Smooth muscle cell (in vitro differentiated cells): ENCODE measurements around the gene ANGPTL8. TPM values are rescaled to one million over a fixed set of nuclear protein-coding genes. Genes with fewer than 3 reads are reported as not detected.

Experiments used
- DNase-seq: peaks from one replicate; lab custom pipeline; 2025; ENCODE audit not compliant: unreplicated experiment; lab: John Stamatoyannopoulos, UW
- H2AFZ ChIP-seq: fragments of 200-600 bp; sonication (generic); 2 replicates; pipeline ENCODE4 v1.6.0; 2016; ENCODE audit warnings: antibody characterized with exemption, low read depth, mild to moderate bottlenecking
- H3F3A ChIP-seq: fragments of 200-600 bp; sonication (generic); 2 replicates; pipeline ENCODE4 v1.6.0; 2017; ENCODE audit warnings: antibody characterized with exemption, low read depth
- H3K27ac ChIP-seq: fragments of 200-600 bp; sonication (generic); 2 replicates; pipeline ENCODE4 v1.5.1; 2016; ENCODE audit warnings: low read depth, mild to moderate bottlenecking
- H3K27me3 ChIP-seq: fragments of 200-600 bp; sonication (generic); 2 replicates; pipeline ENCODE4 v1.6.1; 2016; ENCODE audit warnings: low read depth, mild to moderate bottlenecking
- H3K36me3 ChIP-seq: fragments of 200-600 bp; sonication (generic); 2 replicates; pipeline ENCODE4 v1.5.1; 2016; ENCODE audit warnings: low read depth
- H3K4me1 ChIP-seq: fragments of 200-600 bp; sonication (generic); 2 replicates; pipeline ENCODE4 v1.5.1; 2016; ENCODE audit warnings: low read depth
- H3K4me2 ChIP-seq: fragments of 200-600 bp; sonication (generic); 2 replicates; pipeline ENCODE4 v1.6.0; 2016; ENCODE audit warnings: mild to moderate bottlenecking
- H3K4me3 ChIP-seq: fragments of 200-600 bp; sonication (generic); 2 replicates; pipeline ENCODE4 v1.5.1; 2016; ENCODE audit warnings: mild to moderate bottlenecking
- H3K79me2 ChIP-seq: fragments of 200-600 bp; sonication (generic); 2 replicates; pipeline ENCODE4 v1.6.0; 2016; ENCODE audit warnings: low read depth, mild to moderate bottlenecking
- H3K9ac ChIP-seq: fragments of 200-600 bp; sonication (generic); 2 replicates; pipeline ENCODE4 v1.6.0; 2016; ENCODE audit warnings: low read depth
- H3K9me3 ChIP-seq: fragments of 200-600 bp; sonication (generic); replicated peaks from 2 replicates; pipeline ENCODE4 v1.5.1; 2016; ENCODE audit warnings: low read depth
- H4K20me1 ChIP-seq: fragments of 200-600 bp; sonication (generic); 2 replicates; pipeline ENCODE4 v1.6.0; 2016; ENCODE audit warnings: low read depth
- WGBS: methylation state at CpG from one replicate; pipeline ENCODE4 v1.1.7; 2016; ENCODE audit warnings: low lambda C conversion rate; 5-methylcytosine and 5-hydroxymethylcytosine counted together
- polyA plus RNA-seq: library from polyadenylated mRNA; unstranded; fragments of >200 nt; fragmentation: Nextera tagmentation; extraction: Ambion mirVana; gene quantifications from 2 replicates; pipeline ENCODE4 v1.2.1, GENCODE V29; 2016
- total RNA-seq: library from RNA; depleted of rRNA; stranded (reverse); fragments of >200 nt; gene quantifications from 2 replicates; pipeline ENCODE4 v1.2.3, GENCODE V29; 2014
- TF ChIP-seq, protein P1 (sequence below): fragments of 200-600 bp; sonication (generic); IDR thresholded peaks from 2 replicates; pipeline ENCODE4 v1.5.1; 2017; ENCODE audit warnings: borderline replicate concordance, mild to moderate bottlenecking, antibody characterized with exemption; ENCODE audit not compliant: insufficient read depth, poor library complexity, severe bottlenecking

The ANGPTL8 gene
- total and polyA plus RNA-seq, 2 experiments from 2014 or later = 0.54 to 0.80 TPM

DNA sequence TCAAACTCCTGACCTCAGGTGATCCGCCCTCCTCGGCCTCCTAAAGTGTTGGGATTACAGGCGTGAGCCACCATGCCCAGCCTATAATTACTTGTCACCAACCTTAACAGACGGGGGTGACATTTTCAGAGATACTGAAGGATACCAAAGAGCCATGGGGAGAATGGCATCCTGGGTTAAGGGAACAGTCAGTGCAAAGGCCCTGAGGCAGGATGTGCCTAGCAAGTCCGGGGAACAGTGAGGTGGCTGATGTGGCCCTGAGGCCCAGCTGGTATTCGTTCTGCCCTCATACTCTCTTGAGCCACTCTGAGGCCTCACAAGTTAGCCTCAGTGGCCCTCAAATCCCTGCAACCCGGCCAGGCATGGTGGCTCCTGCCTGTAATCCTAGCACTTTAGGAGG, 15.0 kb upstream of the ANGPTL8 start:
- Histone ChIP-seq H3F3A (no peaks in the 10 kb centered on the region), H3K36me3 (peaks cover 15% of the 10 kb centered on the region), H2AFZ (no peak overlapping the region), H3K9me3 (peaks cover 3% of the 10 kb centered on the region), H3K79me2 (no peaks in the 10 kb centered on the region), H3K4me1 (no peaks in the 10 kb centered on the region), H3K4me3 (no peak overlapping the region), H3K4me2 (no peak overlapping the region), H3K27me3 (no peaks in the 10 kb centered on the region), H4K20me1 (no peaks in the 10 kb centered on the region), H3K9ac (no peak overlapping the region), H3K27ac (no peak overlapping the region)
- no peak for DNase-seq
- over 99% methylated on average over 7 of the region's 7 CpGs for WGBS
- TF ChIP-seq, protein P1, sequence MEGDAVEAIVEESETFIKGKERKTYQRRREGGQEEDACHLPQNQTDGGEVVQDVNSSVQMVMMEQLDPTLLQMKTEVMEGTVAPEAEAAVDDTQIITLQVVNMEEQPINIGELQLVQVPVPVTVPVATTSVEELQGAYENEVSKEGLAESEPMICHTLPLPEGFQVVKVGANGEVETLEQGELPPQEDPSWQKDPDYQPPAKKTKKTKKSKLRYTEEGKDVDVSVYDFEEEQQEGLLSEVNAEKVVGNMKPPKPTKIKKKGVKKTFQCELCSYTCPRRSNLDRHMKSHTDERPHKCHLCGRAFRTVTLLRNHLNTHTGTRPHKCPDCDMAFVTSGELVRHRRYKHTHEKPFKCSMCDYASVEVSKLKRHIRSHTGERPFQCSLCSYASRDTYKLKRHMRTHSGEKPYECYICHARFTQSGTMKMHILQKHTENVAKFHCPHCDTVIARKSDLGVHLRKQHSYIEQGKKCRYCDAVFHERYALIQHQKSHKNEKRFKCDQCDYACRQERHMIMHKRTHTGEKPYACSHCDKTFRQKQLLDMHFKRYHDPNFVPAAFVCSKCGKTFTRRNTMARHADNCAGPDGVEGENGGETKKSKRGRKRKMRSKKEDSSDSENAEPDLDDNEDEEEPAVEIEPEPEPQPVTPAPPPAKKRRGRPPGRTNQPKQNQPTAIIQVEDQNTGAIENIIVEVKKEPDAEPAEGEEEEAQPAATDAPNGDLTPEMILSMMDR = no peak

DNA sequence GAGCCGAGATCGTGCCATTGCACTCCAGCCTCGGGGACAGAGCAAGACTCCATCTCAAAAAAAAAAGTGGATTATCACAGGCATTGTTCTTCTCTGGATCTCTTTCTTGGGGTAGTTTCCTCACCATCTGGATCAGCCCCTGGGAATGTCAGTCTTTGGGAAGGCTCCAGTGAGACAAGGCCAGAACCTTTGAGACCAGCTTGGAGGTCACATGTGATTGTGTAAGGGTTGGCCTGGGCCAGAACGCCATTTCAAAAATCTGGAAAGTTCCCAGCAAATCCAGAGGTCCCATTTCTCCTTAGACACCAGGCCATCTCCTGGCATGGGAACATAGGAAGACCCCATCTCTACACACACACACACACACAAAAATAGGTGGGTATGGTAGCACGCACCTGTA, 14.2 kb upstream of the ANGPTL8 start:
- no peak for DNase-seq
- 95% methylated on average over 5 of the region's 5 CpGs for WGBS

DNA sequence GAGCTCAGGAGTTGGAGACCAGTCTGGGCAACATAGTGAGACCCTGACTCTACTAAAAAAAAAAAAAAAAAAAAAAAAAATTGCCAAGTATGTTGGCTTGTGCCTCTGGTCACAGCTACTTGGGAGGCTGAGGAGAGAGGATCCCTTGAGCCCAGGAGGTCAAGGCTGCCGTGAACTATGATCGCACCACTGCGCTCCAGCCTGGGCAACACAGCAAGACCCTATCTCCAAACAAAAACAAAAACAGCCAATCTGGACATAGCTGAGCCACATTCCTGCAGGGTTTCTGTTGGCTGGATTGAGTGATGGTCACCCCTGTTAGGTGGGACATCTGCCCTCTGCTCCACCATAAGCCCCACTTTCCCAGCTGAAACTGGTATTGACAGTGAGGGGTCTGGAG, 13.6 kb upstream of the ANGPTL8 start:
- Histone ChIP-seq H3K9ac (no peak overlapping the region), H3F3A (no peaks in the 10 kb centered on the region), H3K27ac (no peak overlapping the region), H4K20me1 (no peaks in the 10 kb centered on the region), H3K4me2 (no peak overlapping the region), H3K4me1 (no peaks in the 10 kb centered on the region), H3K4me3 (no peak overlapping the region), H2AFZ (no peak overlapping the region), H3K27me3 (no peaks in the 10 kb centered on the region), H3K36me3 (peaks cover 15% of the 10 kb centered on the region), H3K9me3 (no peaks in the 10 kb centered on the region), H3K79me2 (no peaks in the 10 kb centered on the region)
- 100% methylated on average over 3 of the region's 3 CpGs for WGBS
- TF ChIP-seq, protein P1 = no peak
- no peak for DNase-seq

More for the DNA sequence above, 14.2 kb upstream of the ANGPTL8 start:
- no peaks in the 10 kb centered on the region for H4K20me1 ChIP-seq
- peaks cover 3% of the 10 kb centered on the region for H3K9me3 ChIP-seq
- no peaks in the 10 kb centered on the region for H3K79me2 ChIP-seq
- TF ChIP-seq, protein P1 = no peak
- no peaks in the 10 kb centered on the region for H3K27me3 ChIP-seq
- peaks cover 15% of the 10 kb centered on the region for H3K36me3 ChIP-seq
- H3K4me2 ChIP-seq = no peak overlapping the region
- H3K9ac ChIP-seq = no peak overlapping the region
- H2AFZ ChIP-seq = no peak overlapping the region
- no peaks in the 10 kb centered on the region for H3K4me1 ChIP-seq
- H3F3A ChIP-seq = no peaks in the 10 kb centered on the region
- H3K4me3 ChIP-seq = no peak overlapping the region
- no peak overlapping the region for H3K27ac ChIP-seq

DNA sequence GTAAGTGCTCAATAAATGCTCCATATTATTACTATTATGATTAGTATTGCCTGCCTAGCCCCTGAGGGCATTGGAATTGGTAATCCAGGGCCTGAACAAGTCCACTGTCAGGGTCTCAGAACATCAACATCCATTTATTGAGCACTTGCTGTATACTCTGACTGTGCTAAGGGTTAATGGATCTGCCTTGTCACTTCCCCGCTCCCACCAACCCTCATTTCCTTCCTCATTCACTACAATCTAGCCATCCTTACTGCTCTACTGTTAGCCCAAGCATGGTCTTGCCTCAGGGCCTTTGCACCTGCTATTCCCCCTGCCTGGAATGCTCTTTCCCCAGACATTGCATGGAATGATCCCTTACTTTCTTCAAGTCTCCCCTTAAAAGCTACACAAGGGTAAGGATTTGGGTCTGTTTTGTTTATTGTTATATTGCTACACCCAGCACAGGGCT, 12.7 kb upstream of the ANGPTL8 start:
- Histone ChIP-seq H3K4me1 (no peaks in the 10 kb centered on the region), H3K4me2 (no peak overlapping the region)

More for the DNA sequence above, 12.7 kb upstream of the ANGPTL8 start:
- Histone ChIP-seq H3K27me3 (no peaks in the 10 kb centered on the region), H3F3A (no peaks in the 10 kb centered on the region), H3K4me3 (no peak overlapping the region), H4K20me1 (no peaks in the 10 kb centered on the region), H3K9ac (no peak overlapping the region), H3K36me3 (peaks cover 6% of the 10 kb centered on the region), H3K79me2 (no peaks in the 10 kb centered on the region), H2AFZ (no peak overlapping the region), H3K27ac (no peak overlapping the region), H3K9me3 (no peaks in the 10 kb centered on the region)
- no peak for DNase-seq
- TF ChIP-seq, protein P1 = no peak
- 100% methylated on average over 1 of the region's 1 CpG for WGBS
